Measurements from ENCODE around the gene SEPTIN8.

The SEPTIN8 gene

DNA sequence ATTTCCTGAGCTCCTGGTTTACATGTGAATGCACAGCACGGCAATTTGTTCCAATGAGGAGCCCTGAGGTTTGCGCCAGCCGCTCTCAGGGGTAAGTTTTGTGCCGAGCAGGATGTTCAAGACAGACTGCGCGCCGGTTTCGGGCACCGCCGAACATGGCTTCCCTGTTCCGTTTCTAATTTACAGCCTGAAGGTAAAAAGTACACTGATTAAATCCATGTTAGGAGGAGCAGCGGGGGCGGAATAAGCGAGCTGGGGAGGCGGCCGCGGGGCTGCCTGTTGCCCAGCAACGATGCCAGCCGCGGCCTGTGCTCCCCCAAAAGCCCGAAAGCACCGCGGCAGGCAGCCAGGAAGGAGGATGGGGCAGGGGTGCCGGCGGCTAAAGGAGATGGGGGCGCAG lies 42.4 kb upstream of the SEPTIN8 start:
- Histone ChIP-seq H2BK120ac (ENCODE audit: low read depth, low read length) (no peak overlapping the region), H3K9ac (ENCODE audit: low read length) (peak overlapping the region; percentile 19), H3K4ac (ENCODE audit: low read depth in 1 of 2, low read length in 2 of 2) (no peak overlapping the region), H4K8ac (ENCODE audit: low read length) (no peak overlapping the region), H3K4me3 (ENCODE audit: insufficient read depth in 1 of 2, low read depth in 1 of 2, low read length in 2 of 2) (peak overlapping the region in 1 of 2 experiments; percentile 26), H2BK5ac (ENCODE audit: low read depth, low read length, poor library complexity, severe bottlenecking) (no peak overlapping the region), H3K9me3 (ENCODE audit: control insufficient read depth, low read length) (no peaks in the 10 kb centered on the region), H3K79me1 (replicated peaks; ENCODE audit: low read length, poor library complexity, severe bottlenecking) (no peaks in the 10 kb centered on the region), H2AK5ac (ENCODE audit: low read length, severe bottlenecking) (no peak overlapping the region), H3K23ac (ENCODE audit: low read length in 2 of 2) (no peak overlapping the region), H3K27ac (ENCODE audit: low read length, poor library complexity, severe bottlenecking) (no peak overlapping the region), H2BK15ac (ENCODE audit: low read depth, poor library complexity, severe bottlenecking) (no peak overlapping the region), H4K91ac (ENCODE audit: low read length) (no peak overlapping the region), H3K36me3 (ENCODE audit: control insufficient read depth in 1 of 2, insufficient read depth in 2 of 2, low read depth in 1 of 2, low read length in 2 of 2) (peaks cover 2 to 6% of the 10 kb centered on the region in 2 experiments), H3K4me1 (ENCODE audit: control insufficient read depth, insufficient read depth, low read depth, low read length) (peaks cover 15% of the 10 kb centered on the region), H3K14ac (ENCODE audit: low read length in 2 of 2) (no peak overlapping the region), H3K18ac (ENCODE audit: low read depth in 1 of 2, low read length in 2 of 2) (no peak overlapping the region), H2BK12ac (ENCODE audit: low read length in 2 of 2) (no peak overlapping the region), H3K27me3 (ENCODE audit: control insufficient read depth in 1 of 2, insufficient read depth in 1 of 2, low read length in 2 of 2) (no peaks in the 10 kb centered on the region), H2AFZ (ENCODE audit: low read depth, low read length) (no peak overlapping the region), H3K4me2 (ENCODE audit: low read length, poor library complexity, severe bottlenecking) (no peak overlapping the region)
- WGBS: 92% methylated on average over 26 of the region's 26 CpGs
- DNase-seq: no peak

DNA sequence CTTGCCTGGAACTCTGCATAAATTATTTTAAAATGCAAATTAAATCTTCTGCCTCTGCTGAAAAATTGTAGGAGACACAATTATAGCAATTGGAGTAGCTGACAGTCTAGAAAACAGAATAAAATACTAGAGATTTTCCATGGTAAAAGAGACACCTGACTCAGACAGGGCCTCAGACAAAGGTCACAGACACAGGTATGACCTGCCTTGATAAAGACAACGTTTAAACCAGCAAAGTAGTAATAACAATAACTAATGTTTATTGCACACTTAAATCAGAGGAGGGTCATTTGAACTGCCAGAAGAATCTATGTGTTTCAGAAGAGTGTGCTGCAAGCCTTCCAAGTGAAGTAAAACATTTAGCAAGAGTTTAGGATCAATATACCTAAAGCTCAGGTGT lies 40.0 kb upstream of the SEPTIN8 start:
- Histone ChIP-seq H2BK5ac (ENCODE audit: low read depth, low read length, poor library complexity, severe bottlenecking) (no peak overlapping the region), H3K36me3 (ENCODE audit: control insufficient read depth in 1 of 2, insufficient read depth in 2 of 2, low read depth in 1 of 2, low read length in 2 of 2) (peaks cover 0 to 7% of the 10 kb centered on the region in 2 experiments), H2AK5ac (ENCODE audit: low read length, severe bottlenecking) (no peak overlapping the region), H3K27ac (ENCODE audit: low read length, poor library complexity, severe bottlenecking) (no peak overlapping the region), H3K4me1 (ENCODE audit: control insufficient read depth, insufficient read depth, low read depth, low read length) (peaks cover 21% of the 10 kb centered on the region), H2AFZ (ENCODE audit: low read depth, low read length) (no peak overlapping the region), H2BK120ac (ENCODE audit: low read depth, low read length) (no peak overlapping the region), H3K23ac (ENCODE audit: low read length in 2 of 2) (no peak overlapping the region), H3K4me3 (ENCODE audit: insufficient read depth in 1 of 2, low read depth in 1 of 2, low read length in 2 of 2) (no peak overlapping the region), H3K9me3 (ENCODE audit: control insufficient read depth, low read length) (no peaks in the 10 kb centered on the region), H3K18ac (ENCODE audit: low read depth in 1 of 2, low read length in 2 of 2) (no peak overlapping the region), H2BK12ac (ENCODE audit: low read length in 2 of 2) (no peak overlapping the region), H3K4ac (ENCODE audit: low read depth in 1 of 2, low read length in 2 of 2) (no peak overlapping the region), H3K14ac (ENCODE audit: low read length in 2 of 2) (no peak overlapping the region), H3K79me1 (replicated peaks; ENCODE audit: low read length, poor library complexity, severe bottlenecking) (no peaks in the 10 kb centered on the region), H3K4me2 (ENCODE audit: low read length, poor library complexity, severe bottlenecking) (no peak overlapping the region), H2BK15ac (ENCODE audit: low read depth, poor library complexity, severe bottlenecking) (no peak overlapping the region), H4K8ac (ENCODE audit: low read length) (no peak overlapping the region), H4K91ac (ENCODE audit: low read length) (no peak overlapping the region), H3K9ac (ENCODE audit: low read length) (no peak overlapping the region), H3K27me3 (ENCODE audit: control insufficient read depth in 1 of 2, insufficient read depth in 1 of 2, low read length in 2 of 2) (peaks cover 12 to 19% of the 10 kb centered on the region in 2 experiments)
- WGBS: no CpG with 5 or more reads among the region's 1 CpG
- DNase-seq: no peak

DNA sequence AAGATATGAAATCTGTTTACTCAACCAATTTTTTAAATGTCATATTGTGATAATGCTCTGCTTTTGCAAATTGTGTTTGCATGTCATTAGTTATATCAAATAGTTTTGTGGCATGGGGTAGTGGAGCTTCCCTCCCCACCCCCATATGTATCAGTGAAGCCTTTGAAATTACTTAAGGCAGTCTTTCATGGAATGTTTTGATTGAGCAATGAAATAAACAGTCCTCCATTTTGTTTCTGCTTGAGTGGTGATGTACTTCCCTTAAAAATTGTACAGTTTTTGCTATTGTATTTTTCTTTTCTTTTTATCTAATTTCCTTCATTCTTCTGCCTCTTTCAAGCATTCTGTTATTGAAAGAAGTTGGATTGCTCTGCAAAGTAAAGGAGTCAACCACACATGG lies 39.5 kb upstream of the SEPTIN8 start:
- no peaks in the 10 kb centered on the region for H3K79me1 ChIP-seq (replicated peaks; ENCODE audit: low read length, poor library complexity, severe bottlenecking)
- H2BK5ac ChIP-seq (ENCODE audit: low read depth, low read length, poor library complexity, severe bottlenecking): no peak overlapping the region
- peak; percentile 22 for DNase-seq
- no peak overlapping the region for H3K4ac ChIP-seq (ENCODE audit: low read depth in 1 of 2, low read length in 2 of 2)
- no peak overlapping the region for H2AK5ac ChIP-seq (ENCODE audit: low read length, severe bottlenecking)
- H2BK12ac ChIP-seq (ENCODE audit: low read length in 2 of 2): no peak overlapping the region
- no peak overlapping the region for H3K9ac ChIP-seq (ENCODE audit: low read length)
- no peaks in the 10 kb centered on the region for H3K9me3 ChIP-seq (ENCODE audit: control insufficient read depth, low read length)
- H3K14ac ChIP-seq (ENCODE audit: low read length in 2 of 2): no peak overlapping the region
- H3K36me3 ChIP-seq (ENCODE audit: control insufficient read depth in 1 of 2, insufficient read depth in 2 of 2, low read depth in 1 of 2, low read length in 2 of 2): peaks cover 0 to 7% of the 10 kb centered on the region in 2 experiments
- no peak overlapping the region for H3K4me3 ChIP-seq (ENCODE audit: insufficient read depth in 1 of 2, low read depth in 1 of 2, low read length in 2 of 2)
- no peak overlapping the region for H4K8ac ChIP-seq (ENCODE audit: low read length)
- no peak overlapping the region for H2BK15ac ChIP-seq (ENCODE audit: low read depth, poor library complexity, severe bottlenecking)
- no peak overlapping the region for H3K18ac ChIP-seq (ENCODE audit: low read depth in 1 of 2, low read length in 2 of 2)
- H3K4me1 ChIP-seq (ENCODE audit: control insufficient read depth, insufficient read depth, low read depth, low read length): peaks cover 21% of the 10 kb centered on the region
- H2BK120ac ChIP-seq (ENCODE audit: low read depth, low read length): no peak overlapping the region
- H4K91ac ChIP-seq (ENCODE audit: low read length): no peak overlapping the region
- no peak overlapping the region for H3K23ac ChIP-seq (ENCODE audit: low read length in 2 of 2)
- peaks cover 15 to 24% of the 10 kb centered on the region in 2 experiments for H3K27me3 ChIP-seq (ENCODE audit: control insufficient read depth in 1 of 2, insufficient read depth in 1 of 2, low read length in 2 of 2)
- no peak overlapping the region for H3K27ac ChIP-seq (ENCODE audit: low read length, poor library complexity, severe bottlenecking)
- H3K4me2 ChIP-seq (ENCODE audit: low read length, poor library complexity, severe bottlenecking): no peak overlapping the region
- no peak overlapping the region for H2AFZ ChIP-seq (ENCODE audit: low read depth, low read length)

DNA sequence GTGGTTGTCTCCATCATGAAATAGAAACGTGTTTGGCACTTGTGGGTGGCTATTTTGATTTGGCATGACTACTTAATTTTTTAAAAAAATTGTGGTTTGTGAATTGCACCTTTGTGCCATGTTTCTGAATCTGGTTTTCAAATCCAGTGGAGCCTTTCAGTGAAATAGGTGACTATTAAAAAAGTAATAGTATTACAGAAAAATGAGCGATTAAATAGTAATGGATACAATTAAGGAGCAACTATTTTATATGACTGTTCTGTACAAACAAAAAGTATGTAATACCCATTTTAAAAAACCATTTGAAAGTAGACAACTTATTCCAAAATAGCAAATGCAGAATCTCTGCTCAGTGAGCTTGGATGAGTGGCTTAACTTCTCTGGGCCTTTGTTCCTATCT lies 39.0 kb upstream of the SEPTIN8 start:
- no peak overlapping the region for H2BK15ac ChIP-seq (ENCODE audit: low read depth, poor library complexity, severe bottlenecking)
- no peak overlapping the region for H4K8ac ChIP-seq (ENCODE audit: low read length)
- H3K4me3 ChIP-seq (ENCODE audit: insufficient read depth in 1 of 2, low read depth in 1 of 2, low read length in 2 of 2): no peak overlapping the region
- H3K18ac ChIP-seq (ENCODE audit: low read depth in 1 of 2, low read length in 2 of 2): no peak overlapping the region
- no peak overlapping the region for H2AFZ ChIP-seq (ENCODE audit: low read depth, low read length)
- H2BK5ac ChIP-seq (ENCODE audit: low read depth, low read length, poor library complexity, severe bottlenecking): no peak overlapping the region
- 91% methylated on average over 1 of the region's 2 CpGs for WGBS
- H2BK120ac ChIP-seq (ENCODE audit: low read depth, low read length): no peak overlapping the region
- H2BK12ac ChIP-seq (ENCODE audit: low read length in 2 of 2): no peak overlapping the region
- H3K23ac ChIP-seq (ENCODE audit: low read length in 2 of 2): no peak overlapping the region
- no peak overlapping the region for H3K4ac ChIP-seq (ENCODE audit: low read depth in 1 of 2, low read length in 2 of 2)
- no peak overlapping the region for H3K4me2 ChIP-seq (ENCODE audit: low read length, poor library complexity, severe bottlenecking)
- no peak for DNase-seq
- H2AK5ac ChIP-seq (ENCODE audit: low read length, severe bottlenecking): no peak overlapping the region
- H3K14ac ChIP-seq (ENCODE audit: low read length in 2 of 2): no peak overlapping the region
- H3K27ac ChIP-seq (ENCODE audit: low read length, poor library complexity, severe bottlenecking): no peak overlapping the region
- peaks cover 19% of the 10 kb centered on the region for H3K4me1 ChIP-seq (ENCODE audit: control insufficient read depth, insufficient read depth, low read depth, low read length)
- H3K27me3 ChIP-seq (ENCODE audit: control insufficient read depth in 1 of 2, insufficient read depth in 1 of 2, low read length in 2 of 2): peaks cover 15 to 29% of the 10 kb centered on the region in 2 experiments
- H3K36me3 ChIP-seq (ENCODE audit: control insufficient read depth in 1 of 2, insufficient read depth in 2 of 2, low read depth in 1 of 2, low read length in 2 of 2): peaks cover 0 to 7% of the 10 kb centered on the region in 2 experiments
- no peaks in the 10 kb centered on the region for H3K79me1 ChIP-seq (replicated peaks; ENCODE audit: low read length, poor library complexity, severe bottlenecking)
- H4K91ac ChIP-seq (ENCODE audit: low read length): no peak overlapping the region
- no peaks in the 10 kb centered on the region for H3K9me3 ChIP-seq (ENCODE audit: control insufficient read depth, low read length)
- no peak overlapping the region for H3K9ac ChIP-seq (ENCODE audit: low read length)

Measured in mesenchymal stem cell (in vitro differentiated cells and primary cell).